GM15510 (cell line): ENCODE measurements around the gene DDAH1.

Experiments
- POLR2A ChIP-seq: IDR thresholded peaks from 3 replicates; pipeline ENCODE4 v1.6.1; 2011; ENCODE audit warnings: borderline replicate concordance; ENCODE audit not compliant: insufficient read length; ENCODE audit errors: extremely low read depth

DDAH1 gene

GRCh38 chr1:85427849-85428248 lies 37.1 kb downstream of the DDAH1 start:
- TF ChIP-seq POLR2A: no peak

DNA sequence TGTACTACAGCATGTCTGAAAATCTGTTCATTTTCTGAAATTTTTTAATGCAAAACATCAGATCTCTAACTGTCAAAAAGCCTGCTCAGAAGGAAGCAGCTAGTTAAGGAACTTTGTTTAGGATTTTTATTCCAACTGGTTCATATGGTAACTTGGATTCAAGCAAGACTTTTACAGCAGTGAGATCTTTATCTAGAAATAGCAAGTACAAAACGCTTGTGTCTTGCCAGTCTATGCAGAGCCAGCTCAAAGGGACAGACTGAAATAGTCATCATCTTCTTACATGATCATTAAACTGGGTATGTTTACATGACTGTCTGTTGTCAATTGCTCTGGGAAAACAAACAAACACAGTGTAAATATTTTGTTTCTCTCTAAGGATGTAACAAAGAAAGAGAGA lies 37.6 kb downstream of the DDAH1 start:
- TF ChIP-seq POLR2A: no peak

- TF ChIP-seq POLR2A: no peak
Measured at GRCh38 chr1:85421179-85421578, 43.8 kb downstream of the DDAH1 start.

- TF ChIP-seq POLR2A: no peak
Measured at GRCh38 chr1:85420199-85420598, 44.8 kb downstream of the DDAH1 start.

GRCh38 chr1:85417876-85418275 lies 47.1 kb downstream of the DDAH1 start:
- TF ChIP-seq POLR2A: no peak

DNA sequence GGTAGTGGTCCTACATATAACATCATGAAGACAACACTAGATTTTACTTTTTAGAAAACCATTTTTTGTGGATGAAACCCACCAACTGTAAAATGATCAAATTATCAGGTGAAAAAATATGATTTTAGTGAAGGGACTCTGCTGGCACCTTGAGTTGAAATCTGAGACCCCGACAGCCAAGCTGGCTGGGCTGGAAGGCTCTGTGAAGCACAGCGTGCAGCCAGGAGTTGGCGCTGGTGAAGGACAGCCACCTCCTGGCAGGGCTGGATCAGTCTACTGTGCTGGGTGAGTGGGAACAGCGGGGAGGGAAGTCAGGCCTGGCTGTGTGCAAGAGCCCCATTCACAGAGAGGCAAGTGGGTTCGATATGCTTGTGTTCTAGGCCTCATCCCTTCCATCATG lies 47.9 kb downstream of the DDAH1 start:
- no peak for TF ChIP-seq POLR2A

DNA sequence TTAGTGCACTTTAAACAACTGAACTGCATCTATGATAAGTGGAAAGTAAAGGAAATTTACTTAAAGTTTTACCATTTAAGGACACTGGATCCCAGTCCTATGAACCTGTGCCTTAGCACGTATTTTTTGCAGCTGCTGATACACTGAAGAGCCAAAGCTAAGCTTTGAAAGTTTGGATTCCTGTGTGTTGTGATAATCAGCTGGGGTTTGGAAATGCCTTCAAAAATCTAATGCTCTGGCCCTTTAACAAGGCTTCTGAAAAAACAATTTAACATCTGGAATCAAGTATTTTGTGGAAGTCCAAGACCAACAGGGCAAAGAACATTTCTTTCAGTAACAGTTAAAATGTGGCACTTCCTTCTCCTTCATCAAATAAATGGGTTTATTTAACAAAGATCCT lies 51.8 kb downstream of the DDAH1 start:
- TF ChIP-seq POLR2A: no peak

DNA sequence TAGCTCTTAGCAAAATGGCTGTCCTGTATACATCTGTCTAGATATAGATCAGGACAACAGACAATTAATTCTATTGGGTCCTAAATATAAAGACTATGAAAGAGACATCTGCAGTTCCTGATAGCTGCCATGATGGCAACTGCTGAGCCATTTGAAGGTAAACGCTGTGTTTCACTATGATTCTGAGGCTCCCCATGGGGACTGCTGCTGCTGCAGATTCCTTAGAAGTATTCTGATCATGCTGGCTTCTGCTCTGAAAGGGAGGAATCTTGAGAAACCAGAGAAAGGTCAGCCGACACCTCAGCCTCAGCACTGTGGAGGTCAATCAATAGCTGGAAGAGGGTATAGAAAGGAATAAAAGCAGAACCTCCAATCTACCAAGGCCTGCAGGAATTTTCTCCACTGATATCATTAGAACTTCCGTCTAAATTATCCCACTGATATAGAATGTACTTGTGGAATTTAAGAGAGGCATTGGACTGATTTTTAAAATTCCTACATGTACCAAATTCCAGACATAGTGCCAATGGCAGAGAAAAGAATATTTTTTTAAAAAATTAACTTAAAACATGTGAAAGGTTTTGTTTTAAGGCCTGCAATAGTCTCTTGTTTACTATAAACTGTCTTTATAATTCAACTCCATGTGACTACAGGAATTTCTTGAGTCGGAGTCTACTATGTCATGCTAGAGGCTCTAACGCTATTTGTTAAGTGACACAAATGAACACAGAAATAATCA lies 53.2 kb downstream of the DDAH1 start:
- no peak for TF ChIP-seq POLR2A

DNA sequence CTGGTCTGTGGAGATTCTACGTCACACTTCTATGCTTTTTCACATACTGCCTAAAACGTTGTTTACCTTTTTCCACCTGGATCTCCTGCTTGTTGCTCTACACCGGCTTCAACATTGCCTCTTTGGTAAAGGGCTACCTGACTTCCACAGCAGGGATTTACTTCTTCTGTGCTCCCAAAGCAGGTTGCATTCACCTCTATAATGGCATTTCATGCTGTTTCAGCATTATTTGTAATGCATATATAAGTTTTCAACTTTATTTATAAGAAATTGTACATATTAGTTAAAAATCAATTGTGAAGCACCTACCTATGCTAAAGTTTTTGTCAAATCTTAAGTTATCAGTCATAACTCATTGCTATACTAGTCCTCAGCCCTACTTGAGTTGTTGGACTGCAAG lies 55.4 kb downstream of the DDAH1 start:
- TF ChIP-seq POLR2A: no peak

DNA sequence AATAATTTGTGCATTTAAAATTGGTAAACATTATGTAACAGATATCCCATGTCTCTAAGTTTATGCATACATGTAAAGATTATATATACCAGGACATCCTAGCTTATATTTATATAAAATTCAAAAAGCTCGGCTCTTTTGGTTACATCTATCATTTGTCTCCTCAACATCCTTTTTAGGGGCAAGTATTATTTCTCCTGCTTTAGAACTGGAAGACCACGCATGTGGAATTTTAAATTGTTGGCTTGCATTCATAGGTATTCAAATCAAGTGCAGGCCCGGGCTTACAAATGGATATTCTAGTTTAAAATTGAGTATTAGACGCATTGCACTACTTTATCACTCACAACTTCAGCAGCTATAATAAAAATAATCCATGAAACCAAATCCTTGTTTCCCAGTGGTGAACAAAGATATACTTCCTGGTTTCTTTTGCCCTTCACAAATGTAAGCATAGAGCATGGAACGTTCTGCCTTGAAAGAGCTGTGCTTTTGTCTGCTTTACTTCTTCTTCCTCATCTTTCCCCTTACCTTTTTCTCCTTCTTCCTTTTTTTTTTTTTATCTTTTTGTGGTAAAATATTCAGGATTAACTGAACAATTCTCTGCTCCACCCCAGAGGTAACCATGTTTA lies 57.1 kb downstream of the DDAH1 start:
- TF ChIP-seq POLR2A: no peak

DNA sequence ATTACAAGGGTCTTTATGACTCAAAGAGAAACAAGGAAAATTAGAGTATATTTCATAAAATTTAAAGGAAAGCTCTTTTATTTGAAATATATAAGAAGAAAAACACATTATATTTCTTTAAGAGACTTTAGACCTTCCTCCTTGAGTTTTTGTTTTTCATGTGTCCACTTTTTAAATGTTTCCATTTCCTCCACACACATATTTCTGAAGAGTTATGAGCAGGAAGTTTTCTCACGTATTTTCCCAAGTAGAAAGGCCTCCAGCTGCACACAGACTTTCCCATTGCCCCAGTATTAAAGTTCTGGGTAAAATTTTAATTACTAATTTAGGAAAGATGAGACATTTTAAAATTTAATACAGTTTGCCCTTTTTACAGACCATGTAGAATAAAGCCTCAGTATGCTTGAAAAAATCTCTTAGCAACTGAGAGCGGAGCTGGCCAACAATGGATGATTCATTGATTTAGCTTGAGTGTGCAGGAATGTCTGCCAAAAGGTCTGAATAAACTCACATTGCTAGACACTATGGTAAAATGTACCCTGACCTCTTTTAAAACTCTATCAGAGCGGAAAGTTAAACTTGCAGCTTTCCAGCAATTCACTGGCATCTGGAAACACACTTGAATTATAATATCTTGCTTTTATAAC lies 57.9 kb downstream of the DDAH1 start:
- no peak for TF ChIP-seq POLR2A

DNA sequence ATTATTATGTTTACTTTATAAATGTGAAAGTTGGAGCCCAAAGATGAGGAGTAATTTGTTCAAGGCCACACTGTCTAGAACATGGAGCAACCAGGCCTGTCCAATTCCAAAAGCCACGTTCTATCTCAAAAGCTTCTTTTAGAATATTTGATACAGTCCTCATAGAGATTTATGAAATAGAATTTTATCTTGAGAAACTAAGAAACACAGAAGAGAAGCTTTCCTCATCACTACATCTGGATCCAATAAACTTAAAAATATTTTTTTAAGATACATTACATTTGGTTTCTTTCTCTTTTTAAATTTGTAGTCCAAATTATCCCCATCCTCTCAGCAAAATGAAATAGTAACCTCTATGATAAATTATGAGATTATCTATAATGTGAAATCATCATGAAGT lies 58.9 kb downstream of the DDAH1 start:
- no peak for TF ChIP-seq POLR2A

- no peak for TF ChIP-seq POLR2A
Measured at GRCh38 chr1:85404408-85404807, 60.6 kb downstream of the DDAH1 start.

DNA sequence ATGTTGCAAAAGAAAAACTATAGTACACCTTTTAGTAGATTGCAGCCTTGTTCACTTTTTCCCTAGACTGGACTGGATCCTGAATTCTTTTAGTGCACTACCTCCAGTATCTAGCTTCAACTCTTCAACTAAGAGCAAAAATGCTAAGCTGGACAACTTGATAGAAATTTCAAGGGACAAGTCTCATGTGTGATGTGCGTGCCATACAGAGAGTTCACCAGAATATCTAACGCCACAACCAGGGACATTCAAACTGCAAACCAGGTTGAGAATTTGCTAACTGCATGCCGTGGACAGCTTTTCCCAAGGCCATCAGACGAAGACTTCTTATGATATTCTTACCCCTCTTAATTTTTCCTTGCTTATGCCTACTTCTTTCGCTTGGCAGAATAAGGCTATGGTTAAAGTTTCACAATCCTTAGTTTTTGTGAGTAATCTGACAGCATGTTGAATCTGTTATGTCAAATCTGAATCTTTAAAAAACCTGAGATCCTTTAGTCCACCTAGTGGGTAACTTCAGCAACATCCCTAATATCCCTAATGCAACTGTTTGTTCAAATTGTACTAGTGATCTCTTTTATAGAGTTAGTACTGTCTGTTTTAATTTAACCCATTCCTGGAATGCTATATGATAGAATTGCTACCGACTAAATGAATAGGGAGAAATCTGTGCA lies 66.4 kb downstream of the DDAH1 start:
- TF ChIP-seq POLR2A: no peak

DNA sequence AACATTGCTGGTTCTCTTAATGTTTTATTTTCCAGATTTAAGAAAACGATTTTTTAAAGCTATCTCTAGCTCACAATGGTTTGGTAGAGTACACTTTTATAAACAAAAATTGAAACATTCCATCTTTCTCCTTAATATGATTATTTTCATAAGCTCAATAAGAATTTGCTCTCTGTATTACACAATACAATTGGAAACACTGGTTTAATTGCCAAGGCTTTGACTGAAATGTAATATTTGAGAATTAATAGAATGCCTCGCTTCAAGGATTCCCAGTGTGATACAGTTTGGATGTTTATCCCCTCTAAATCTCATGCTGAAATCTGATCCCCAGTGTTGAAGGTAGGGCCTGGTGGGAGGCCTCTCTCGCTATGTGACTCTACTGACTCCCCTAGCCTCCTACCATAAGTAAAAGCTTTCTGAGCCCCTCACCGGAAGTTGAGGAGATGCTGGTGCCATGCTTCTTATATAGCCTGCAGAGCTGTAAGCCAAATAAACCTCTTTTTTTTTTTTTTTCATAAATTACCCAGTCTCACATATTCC lies 67.4 kb downstream of the DDAH1 start:
- TF ChIP-seq POLR2A: no peak
